ENCODE measurements around the gene KIF12. TPM values are rescaled to one million over a fixed set of nuclear protein-coding genes. Genes with fewer than 3 reads are reported as not detected.

KIF12 gene
- total and polyA plus RNA-seq, 2 experiments from 2014 or later = 4.2 to 4.3 TPM

DNA sequence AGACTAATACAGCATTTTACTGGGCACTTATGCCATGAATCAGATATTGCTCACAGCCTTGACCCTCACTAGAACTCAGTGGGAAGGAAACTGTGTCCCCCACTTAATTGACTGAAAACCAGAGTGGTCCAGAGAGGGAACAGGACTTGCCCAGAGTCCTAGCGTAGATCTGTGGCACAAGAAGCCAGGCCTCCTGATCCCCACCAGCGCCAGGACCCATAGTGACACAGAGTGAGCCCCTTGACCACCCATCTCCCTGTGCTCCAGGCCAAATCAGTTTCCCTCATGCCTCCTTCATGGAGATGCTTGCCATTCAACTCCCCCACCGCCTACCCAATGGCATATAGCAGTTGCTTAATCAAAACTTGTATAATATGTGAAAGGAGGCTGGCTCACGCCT is 8.3 kb downstream of the KIF12 start:
- H3K36me3 Mint-ChIP-seq (ENCODE audit: low read depth) = no peaks in the 10 kb centered on the region
- no peaks in the 10 kb centered on the region for H3K4me1 Mint-ChIP-seq
- Histone ChIP-seq H3K4me1 (ENCODE audit: insufficient read depth) (no peaks in the 10 kb centered on the region), H3K27me3 (ENCODE audit: insufficient read depth) (no peaks in the 10 kb centered on the region), H3K9me2 (ENCODE audit: insufficient read depth) (no peaks in the 10 kb centered on the region), H3K4me2 (no peak overlapping the region), H3K79me2 (replicated peaks; ENCODE audit: insufficient read depth) (no peaks in the 10 kb centered on the region), H3K27ac (ENCODE audit: low read depth) (no peak overlapping the region), H4K20me1 (replicated peaks; ENCODE audit: insufficient read depth) (no peaks in the 10 kb centered on the region), H3K36me3 (ENCODE audit: insufficient read depth) (no peaks in the 10 kb centered on the region), H3K4me3 (no peak overlapping the region), H3F3A (replicated peaks; ENCODE audit: low read depth) (no peaks in the 10 kb centered on the region), H2AFZ (no peak overlapping the region)
- no peak overlapping the region for H3K27ac Mint-ChIP-seq
- H3K27me3 Mint-ChIP-seq (ENCODE audit: insufficient read depth, low read depth, poor library complexity) = peaks cover 11% of the 10 kb centered on the region
- H3K9me3 Mint-ChIP-seq = no peaks in the 10 kb centered on the region
- TF ChIP-seq CREB1 (CRISPR knock-in tag; IDR thresholded peaks at IDR 0.05; ENCODE audit: low read depth) (no peak), EZH2 (IDR thresholded peaks at IDR 0.05; ENCODE audit: low read depth, unreplicated experiment) (no peak), ZNF331 (CRISPR knock-in tag; IDR thresholded peaks at IDR 0.05; ENCODE audit: low read depth) (no peak), ZNF114 (CRISPR knock-in tag; IDR thresholded peaks at IDR 0.05) (no peak), NANOG (IDR thresholded peaks at IDR 0.05; ENCODE audit: borderline replicate concordance) (no peak), ZNF462 (CRISPR knock-in tag; IDR thresholded peaks at IDR 0.05) (no peak), JUNB (IDR thresholded peaks at IDR 0.05; ENCODE audit: unreplicated experiment) (no peak), ETS1 (IDR thresholded peaks at IDR 0.05) (no peak), CTCF (conservative IDR thresholded peaks at IDR 0.05; ENCODE audit: low read depth in 2 of 2) (no peak), STAT1 (IDR thresholded peaks at IDR 0.05; ENCODE audit: unreplicated experiment) (no peak), EZH2phosphoT487 (IDR thresholded peaks at IDR 0.05; ENCODE audit: unreplicated experiment) (no peak), POLR2AphosphoS5 (IDR thresholded peaks at IDR 0.05; ENCODE audit: low read depth) (no peak)
- TF ChIP-seq, protein P1, sequence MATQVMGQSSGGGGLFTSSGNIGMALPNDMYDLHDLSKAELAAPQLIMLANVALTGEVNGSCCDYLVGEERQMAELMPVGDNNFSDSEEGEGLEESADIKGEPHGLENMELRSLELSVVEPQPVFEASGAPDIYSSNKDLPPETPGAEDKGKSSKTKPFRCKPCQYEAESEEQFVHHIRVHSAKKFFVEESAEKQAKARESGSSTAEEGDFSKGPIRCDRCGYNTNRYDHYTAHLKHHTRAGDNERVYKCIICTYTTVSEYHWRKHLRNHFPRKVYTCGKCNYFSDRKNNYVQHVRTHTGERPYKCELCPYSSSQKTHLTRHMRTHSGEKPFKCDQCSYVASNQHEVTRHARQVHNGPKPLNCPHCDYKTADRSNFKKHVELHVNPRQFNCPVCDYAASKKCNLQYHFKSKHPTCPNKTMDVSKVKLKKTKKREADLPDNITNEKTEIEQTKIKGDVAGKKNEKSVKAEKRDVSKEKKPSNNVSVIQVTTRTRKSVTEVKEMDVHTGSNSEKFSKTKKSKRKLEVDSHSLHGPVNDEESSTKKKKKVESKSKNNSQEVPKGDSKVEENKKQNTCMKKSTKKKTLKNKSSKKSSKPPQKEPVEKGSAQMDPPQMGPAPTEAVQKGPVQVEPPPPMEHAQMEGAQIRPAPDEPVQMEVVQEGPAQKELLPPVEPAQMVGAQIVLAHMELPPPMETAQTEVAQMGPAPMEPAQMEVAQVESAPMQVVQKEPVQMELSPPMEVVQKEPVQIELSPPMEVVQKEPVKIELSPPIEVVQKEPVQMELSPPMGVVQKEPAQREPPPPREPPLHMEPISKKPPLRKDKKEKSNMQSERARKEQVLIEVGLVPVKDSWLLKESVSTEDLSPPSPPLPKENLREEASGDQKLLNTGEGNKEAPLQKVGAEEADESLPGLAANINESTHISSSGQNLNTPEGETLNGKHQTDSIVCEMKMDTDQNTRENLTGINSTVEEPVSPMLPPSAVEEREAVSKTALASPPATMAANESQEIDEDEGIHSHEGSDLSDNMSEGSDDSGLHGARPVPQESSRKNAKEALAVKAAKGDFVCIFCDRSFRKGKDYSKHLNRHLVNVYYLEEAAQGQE (IDR thresholded peaks at IDR 0.05; ENCODE audit: unreplicated experiment) = no peak
- DNase-seq (ENCODE audit: low spot score) (no peak), ATAC-seq (no peak)
- no peak overlapping the region for H3K4me3 Mint-ChIP-seq
